Adrenal gland (tissue), 12 donors: ENCODE results near the gene TSPAN15. TPM values are rescaled to one million over a fixed set of nuclear protein-coding genes. Genes with fewer than 3 reads are reported as not detected.

ENCODE experiments used
- DNase-seq, 7 donors: peaks; one replicate each; pipeline ENCODE4 v3.0.0-alpha.2; 2019 to 2020
- H3K27ac ChIP-seq, 5 donors: fragments of 200-600 bp; sonication (generic) in 4 of 5; 1 replicate in 3 of 5; 2 replicates in 2 of 5; pipeline versions ENCODE4 v1.5.1 to v1.8.0; 2016 to 2020; ENCODE audit warnings: mild to moderate bottlenecking in 1 of 5
- H3K27me3 ChIP-seq: fragments of 200-600 bp; 2 replicates; pipeline ENCODE4 v1.8.0; 2021
- H3K36me3 ChIP-seq, 2 donors: fragments of 200-600 bp; replicated peaks in 1 of 2; 1 replicate in 1 of 2; 2 replicates in 1 of 2; pipeline versions ENCODE4 v1.5.1 to v1.8.0; 2018 to 2022
- H3K4me1 ChIP-seq, 2 donors: fragments of 200-600 bp; replicated peaks in 1 of 2; 1 replicate in 1 of 2; 2 replicates in 1 of 2; pipeline versions ENCODE4 v1.5.1 to v1.8.0; 2018 to 2021
- H3K4me3 ChIP-seq, 4 donors: fragments of 200-600 bp; sonication (generic) in 3 of 4; one replicate each; pipeline ENCODE4 v1.5.1; 2016 to 2018
- H3K9me3 ChIP-seq, 3 donors: fragments of 200-600 bp; sonication (generic) in 1 of 3; replicated peaks in 1 of 3; 1 replicate in 2 of 3; 2 replicates in 1 of 3; pipeline versions ENCODE4 v1.5.1 to v1.8.0; 2016 to 2021
- POLR2A ChIP-seq, 2 donors: fragments of 450-650 bp; IDR thresholded peaks; one replicate each; pipeline ENCODE4 v1.6.1; 2017; ENCODE audit warnings: antibody characterized with exemption in 2 of 2, mild to moderate bottlenecking in 2 of 2, moderate library complexity in 1 of 2
- WGBS, 4 donors: extraction: QIAGEN DNeasy Blood & Tissue Kit in 2 of 4; methylation state at CpG; one replicate each; pipeline versions ENCODE4 v1.1.5 to v1.1.7; 2013 to 2017; 5-methylcytosine and 5-hydroxymethylcytosine counted together
- intact Hi-C, 2 donors: fragments of 100-400 bp; cut with DNase I; formaldehyde crosslinking; loops; one replicate each; pipeline versions ENCODE4 v1.14.1 to v1.15.0; 2022 to 2023
- polyA plus RNA-seq, 3 donors: library from polyadenylated mRNA; stranded (reverse); fragments of 200-250 nt in 2 of 3; fragments of 350-450 nt in 1 of 3; fragmentation: Illumina TruSeq in 1 of 3; extraction: RNeasy Lipid Tissue Mini Kit (QIAGEN cat#74804) in 1 of 3; gene quantifications; one replicate each; pipeline ENCODE4 v1.2.3, GENCODE V29; 2013 to 2014
- total RNA-seq, 9 donors: library from RNA; depleted of rRNA in 4 of 9; stranded (reverse); fragments of >200 nt in 4 of 9; fragments of 120-200 nt in 1 of 9; fragmentation: NEBNext Ultra II Directional in 1 of 9; extraction: Animal tissue kit (Norgen Biotek cat#: 25700) in 1 of 9; gene quantifications; one replicate each; pipeline versions ENCODE4 v1.1.0 to v1.2.4, GENCODE V29; 2013 to 2023
- TF ChIP-seq, protein P1 (sequence below), 6 experiments: fragments of 450-650 bp in 4 of 6; fragments of 200-600 bp in 2 of 6; sonication (generic) in 1 of 6; IDR thresholded peaks; 1 replicate in 5 of 6; 2 replicates in 1 of 6; pipeline versions ENCODE4 v1.5.1 to v1.8.0; 2016 to 2021; ENCODE audit warnings: antibody characterized with exemption in 6 of 6, mild to moderate bottlenecking in 2 of 6, moderate library complexity in 1 of 6
- donor health status: healthy with polysubstance abuse.
- donor health status: Bipolar disorder and iron deficiency.
- donor health status: DM: yes; HTN: yes; CAD: no.
- donor health status: DM: no; HTN: no; CAD: no.
- donor health status: DM: no; HTN: no; CAD: no.
- donor health status: DM: yes; HTN: yes; CAD: no.

The TSPAN15 gene
- total and polyA plus RNA-seq, 12 donors = 5.6 to 14.8 (median 10.8) TPM

DNA sequence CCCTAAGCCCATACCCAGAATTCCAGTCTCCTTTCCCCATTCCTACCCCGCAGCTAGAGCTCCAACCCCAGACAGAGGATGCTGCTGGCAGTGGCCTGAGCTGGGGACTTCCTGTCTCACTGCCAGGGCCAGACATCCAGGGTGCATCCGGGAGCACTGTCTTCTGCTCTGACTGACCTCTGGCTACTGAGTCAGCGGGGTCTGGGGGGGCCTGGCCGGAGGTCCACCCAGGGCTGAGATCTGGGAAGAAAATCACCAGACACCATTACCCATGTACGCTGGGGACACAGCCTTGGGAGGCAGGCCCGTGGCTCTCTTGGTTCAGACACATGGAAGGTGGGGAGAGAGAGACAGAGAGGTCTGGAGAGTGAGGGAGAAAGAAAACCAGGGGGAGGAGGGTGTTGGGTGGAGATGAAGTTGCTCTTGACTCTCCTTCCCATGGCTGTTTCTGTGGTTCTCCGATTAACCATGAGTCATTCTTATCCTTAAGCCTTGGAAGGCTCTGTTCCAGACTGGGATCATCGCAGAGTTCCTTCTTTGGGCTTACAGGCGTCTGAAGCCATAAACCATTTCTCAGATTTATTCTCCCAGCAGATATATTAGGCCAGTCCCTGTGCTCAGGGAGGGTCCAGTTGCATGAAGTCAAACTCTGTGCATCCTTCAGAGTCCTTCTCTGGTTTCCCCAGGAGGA, 23.6 kb downstream of the TSPAN15 start:
- TF ChIP-seq, protein P1, sequence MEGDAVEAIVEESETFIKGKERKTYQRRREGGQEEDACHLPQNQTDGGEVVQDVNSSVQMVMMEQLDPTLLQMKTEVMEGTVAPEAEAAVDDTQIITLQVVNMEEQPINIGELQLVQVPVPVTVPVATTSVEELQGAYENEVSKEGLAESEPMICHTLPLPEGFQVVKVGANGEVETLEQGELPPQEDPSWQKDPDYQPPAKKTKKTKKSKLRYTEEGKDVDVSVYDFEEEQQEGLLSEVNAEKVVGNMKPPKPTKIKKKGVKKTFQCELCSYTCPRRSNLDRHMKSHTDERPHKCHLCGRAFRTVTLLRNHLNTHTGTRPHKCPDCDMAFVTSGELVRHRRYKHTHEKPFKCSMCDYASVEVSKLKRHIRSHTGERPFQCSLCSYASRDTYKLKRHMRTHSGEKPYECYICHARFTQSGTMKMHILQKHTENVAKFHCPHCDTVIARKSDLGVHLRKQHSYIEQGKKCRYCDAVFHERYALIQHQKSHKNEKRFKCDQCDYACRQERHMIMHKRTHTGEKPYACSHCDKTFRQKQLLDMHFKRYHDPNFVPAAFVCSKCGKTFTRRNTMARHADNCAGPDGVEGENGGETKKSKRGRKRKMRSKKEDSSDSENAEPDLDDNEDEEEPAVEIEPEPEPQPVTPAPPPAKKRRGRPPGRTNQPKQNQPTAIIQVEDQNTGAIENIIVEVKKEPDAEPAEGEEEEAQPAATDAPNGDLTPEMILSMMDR (IDR thresholded peaks at IDR 0.05) = no peak
- no peak for TF ChIP-seq POLR2A (IDR thresholded peaks at IDR 0.05)
- H3K27me3 ChIP-seq = no peaks in the 10 kb centered on the region
- H3K9me3 ChIP-seq = no peaks in the 10 kb centered on the region
- intact Hi-C loops = no loop called here
- no peaks in the 10 kb centered on the region for H3K36me3 ChIP-seq
- H3K27ac ChIP-seq = peak overlapping the region in 3 of 5 donors; percentile 28 to 82 (median 69)
- DNase-seq = peak in 3 of 7 donors; percentile 34 to 65 (median 49)
- H3K4me3 ChIP-seq = no peak overlapping the region
- 53 to 62% (median 56%) methylated on average over 6 to 9 of the region's 9 CpGs for WGBS, 4 donors
- peaks cover 4 to 44% of the 10 kb centered on the region in 2 donors for H3K4me1 ChIP-seq

DNA sequence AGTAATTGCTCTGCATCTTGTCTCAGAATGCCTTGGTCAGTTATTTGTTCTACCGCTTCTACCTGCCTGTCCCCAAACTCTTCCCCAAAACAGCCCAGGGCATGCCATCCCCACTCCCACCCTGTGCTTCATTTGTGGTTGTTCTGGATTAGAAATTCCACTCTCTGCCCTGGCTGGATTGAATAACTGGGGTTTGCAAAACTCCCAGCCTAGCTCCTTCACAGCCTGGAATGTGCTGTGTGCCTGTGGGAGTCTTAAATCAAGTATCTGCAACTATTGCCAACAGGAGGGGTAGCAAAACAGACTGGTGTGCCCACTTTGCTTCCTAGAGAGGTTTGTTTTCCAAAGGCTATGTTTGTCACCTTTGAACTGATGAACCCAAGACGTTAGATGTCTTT, 24.2 kb downstream of the TSPAN15 start:
- Histone ChIP-seq H3K27ac (peak overlapping the region in 2 of 5 donors; percentile 69 to 82), H3K27me3 (no peaks in the 10 kb centered on the region), H3K4me1 (peaks cover 4 to 49% of the 10 kb centered on the region in 2 donors), H3K4me3 (no peak overlapping the region), H3K36me3 (no peaks in the 10 kb centered on the region), H3K9me3 (no peaks in the 10 kb centered on the region)
- no peak for DNase-seq
- TF ChIP-seq, protein P1 (IDR thresholded peaks at IDR 0.05) = no peak
- TF ChIP-seq POLR2A (IDR thresholded peaks at IDR 0.05) = no peak
- intact Hi-C loops = no loop called here
- 63 to 71% (median 66%) methylated on average over 2 of the region's 2 CpGs for WGBS, 4 donors

DNA sequence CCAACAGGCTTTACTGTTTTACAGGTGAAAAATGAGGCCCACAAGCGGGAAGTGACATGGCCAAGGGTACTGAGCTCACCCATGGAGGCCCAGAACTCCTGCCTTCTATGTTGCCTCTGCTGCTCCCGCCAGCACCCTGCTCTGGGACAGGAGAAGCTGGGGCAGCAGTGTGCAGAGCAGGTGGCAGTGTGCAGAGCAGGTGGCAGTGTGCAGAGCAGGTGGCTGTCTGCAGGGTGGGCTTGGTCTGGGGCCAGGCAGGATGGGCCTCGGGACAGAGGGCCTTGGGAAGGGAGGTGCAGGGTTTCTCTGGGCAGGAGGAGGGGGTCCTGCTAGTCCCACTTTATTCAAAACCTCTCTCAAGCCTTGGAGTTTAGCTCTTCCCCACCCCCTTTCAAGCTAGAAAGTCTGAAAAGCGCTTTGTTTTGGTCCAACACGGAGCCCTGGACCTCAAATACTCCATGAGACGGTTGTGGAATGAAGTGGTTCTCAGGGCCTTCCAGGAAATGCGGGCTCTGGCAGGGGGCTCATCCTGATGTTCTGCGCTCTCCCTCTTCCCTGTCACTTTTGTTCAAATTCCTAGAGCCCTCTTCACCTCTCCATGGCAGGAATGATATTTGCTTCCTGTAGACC, 26.8 kb downstream of the TSPAN15 start:
- H3K4me3 ChIP-seq = no peak overlapping the region
- intact Hi-C loops = no loop called here
- no peaks in the 10 kb centered on the region for H3K36me3 ChIP-seq
- TF ChIP-seq, protein P1 (IDR thresholded peaks at IDR 0.05) = no peak
- TF ChIP-seq POLR2A (IDR thresholded peaks at IDR 0.05) = no peak
- peaks cover 4 to 50% of the 10 kb centered on the region in 2 donors for H3K4me1 ChIP-seq
- 87 to 96% (median 89%) methylated on average over 7 to 8 of the region's 8 CpGs for whole genome bisulfite sequencing, 4 donors
- H3K27me3 ChIP-seq = no peaks in the 10 kb centered on the region
- no peaks in the 10 kb centered on the region for H3K9me3 ChIP-seq
- H3K27ac ChIP-seq = peak overlapping the region in 1 of 5 donors; percentile 49
- no peak for DNase-seq

DNA sequence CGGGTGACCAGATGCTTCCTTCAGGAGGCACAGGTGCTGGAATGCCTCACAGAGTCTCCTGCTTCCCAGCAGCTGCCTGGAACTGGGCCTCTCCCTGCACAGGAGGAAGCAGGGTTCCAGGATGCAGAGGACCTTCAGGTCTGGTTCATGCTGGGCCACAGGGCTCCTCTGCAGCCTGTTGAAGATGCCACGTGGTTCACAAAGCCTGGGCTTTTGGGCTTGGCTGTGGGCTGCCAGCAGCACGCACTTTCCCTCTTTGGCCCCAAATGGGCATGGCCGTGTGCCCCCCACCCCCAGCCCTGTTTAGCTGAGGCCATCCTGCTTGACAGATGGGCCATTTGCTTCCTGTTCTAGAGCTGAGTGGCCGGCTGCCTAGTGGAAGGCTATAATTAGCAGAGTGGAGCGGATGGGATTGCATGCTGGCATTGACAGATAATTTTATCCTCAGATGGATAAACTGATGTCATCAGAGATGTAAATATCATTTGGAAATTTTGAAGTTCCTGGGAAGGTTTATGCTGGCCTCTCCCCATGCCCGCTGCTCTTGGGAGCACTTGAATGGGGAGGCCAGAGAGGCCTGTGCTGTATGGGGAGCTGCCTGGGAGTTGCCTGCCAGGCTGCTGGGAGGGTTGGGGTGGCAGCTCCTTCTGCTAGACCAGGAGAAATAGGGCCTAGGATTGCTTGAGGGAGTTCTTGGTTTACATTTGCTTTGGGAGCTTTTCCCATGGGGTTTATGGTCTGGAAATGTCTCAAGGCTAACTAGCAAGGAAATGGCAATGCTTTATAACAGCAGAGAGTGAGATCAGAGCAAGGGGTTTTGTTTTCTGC, 28.2 kb downstream of the TSPAN15 start:
- DNase-seq = peak in 4 of 7 donors; percentile 34 to 72 (median 54)
- Histone ChIP-seq H3K4me1 (peaks cover 4 to 37% of the 10 kb centered on the region in 2 donors), H3K27ac (peak overlapping the region in 4 of 5 donors; percentile 54 to 85 (median 74)), H3K9me3 (no peaks in the 10 kb centered on the region), H3K4me3 (no peak overlapping the region), H3K27me3 (no peaks in the 10 kb centered on the region), H3K36me3 (no peaks in the 10 kb centered on the region)
- TF ChIP-seq, protein P1 (IDR thresholded peaks at IDR 0.05) = no peak
- TF ChIP-seq POLR2A (IDR thresholded peaks at IDR 0.05) = no peak
- intact Hi-C loops = no loop called here
- 44 to 62% (median 50%) methylated on average over 3 to 7 of the region's 7 CpGs for WGBS, 4 donors
